Esophagus muscularis mucosa (tissue), 3 donors: ENCODE measurements around the gene ACAP1.

Experiments used
- POLR2A ChIP-seq: fragments of 450-650 bp; IDR thresholded peaks from one replicate; pipeline ENCODE4 v1.6.1; 2017; ENCODE audit warnings: antibody characterized with exemption, moderate library complexity, mild to moderate bottlenecking, low read depth
- POLR2AphosphoS5 ChIP-seq, 2 donors: sonication (generic); formaldehyde crosslinking; IDR thresholded peaks; one replicate each; pipeline ENCODE4 v1.6.1; 2017; ENCODE audit warnings: antibody characterized with exemption in 2 of 2
- TF ChIP-seq, protein P1 (sequence below), 3 experiments: fragments of 200-600 bp in 2 of 3; fragments of 450-650 bp in 1 of 3; sonication (generic) in 2 of 3; IDR thresholded peaks; one replicate each; pipeline ENCODE4 v1.5.1; 2017 to 2019; ENCODE audit warnings: antibody characterized with exemption in 3 of 3, mild to moderate bottlenecking in 2 of 3, moderate library complexity in 1 of 3

DNA sequence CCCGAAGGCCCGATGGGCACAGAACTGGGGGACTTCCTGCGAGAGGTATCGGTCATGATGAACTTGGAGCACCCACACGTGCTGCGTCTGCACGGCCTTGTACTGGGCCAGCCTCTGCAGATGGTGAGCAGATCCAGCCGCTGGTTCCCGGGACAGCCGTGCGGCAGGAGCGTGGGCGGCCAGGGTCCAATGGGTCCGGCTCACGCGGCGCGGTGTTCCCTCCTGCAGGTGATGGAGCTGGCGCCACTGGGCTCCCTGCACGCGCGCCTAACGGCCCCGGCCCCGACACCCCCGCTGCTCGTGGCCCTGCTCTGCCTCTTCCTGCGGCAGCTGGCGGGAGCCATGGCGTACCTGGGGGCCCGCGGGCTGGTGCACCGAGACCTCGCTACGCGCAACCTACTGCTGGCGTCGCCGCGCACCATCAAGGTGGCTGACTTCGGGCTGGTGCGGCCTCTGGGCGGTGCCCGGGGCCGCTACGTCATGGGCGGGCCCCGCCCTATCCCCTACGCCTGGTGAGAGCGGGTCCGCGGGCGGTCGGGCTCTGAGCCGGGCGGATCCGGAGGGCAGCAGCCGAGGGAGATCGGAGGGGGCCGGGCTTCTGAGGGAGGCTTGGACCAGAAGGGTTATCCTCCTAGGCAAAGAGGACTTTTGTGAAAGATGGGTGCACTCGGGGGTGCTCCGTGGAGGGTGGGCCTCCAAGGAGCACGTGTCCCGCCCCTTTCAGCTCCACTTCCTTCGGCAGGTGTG is 47.6 kb downstream of the ACAP1 start:
- TF ChIP-seq, protein P1, sequence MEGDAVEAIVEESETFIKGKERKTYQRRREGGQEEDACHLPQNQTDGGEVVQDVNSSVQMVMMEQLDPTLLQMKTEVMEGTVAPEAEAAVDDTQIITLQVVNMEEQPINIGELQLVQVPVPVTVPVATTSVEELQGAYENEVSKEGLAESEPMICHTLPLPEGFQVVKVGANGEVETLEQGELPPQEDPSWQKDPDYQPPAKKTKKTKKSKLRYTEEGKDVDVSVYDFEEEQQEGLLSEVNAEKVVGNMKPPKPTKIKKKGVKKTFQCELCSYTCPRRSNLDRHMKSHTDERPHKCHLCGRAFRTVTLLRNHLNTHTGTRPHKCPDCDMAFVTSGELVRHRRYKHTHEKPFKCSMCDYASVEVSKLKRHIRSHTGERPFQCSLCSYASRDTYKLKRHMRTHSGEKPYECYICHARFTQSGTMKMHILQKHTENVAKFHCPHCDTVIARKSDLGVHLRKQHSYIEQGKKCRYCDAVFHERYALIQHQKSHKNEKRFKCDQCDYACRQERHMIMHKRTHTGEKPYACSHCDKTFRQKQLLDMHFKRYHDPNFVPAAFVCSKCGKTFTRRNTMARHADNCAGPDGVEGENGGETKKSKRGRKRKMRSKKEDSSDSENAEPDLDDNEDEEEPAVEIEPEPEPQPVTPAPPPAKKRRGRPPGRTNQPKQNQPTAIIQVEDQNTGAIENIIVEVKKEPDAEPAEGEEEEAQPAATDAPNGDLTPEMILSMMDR (IDR thresholded peaks at IDR 0.05): no peak
- TF ChIP-seq POLR2A (no peak), POLR2AphosphoS5 (IDR thresholded peaks at IDR 0.05) (no peak)
